H1 (cell line): ENCODE results near the gene PTPRR. TPM values are rescaled to one million over a fixed set of nuclear protein-coding genes. Genes with fewer than 3 reads are reported as not detected.

Experiments used
- CTCF ChIA-PET: fragments of 300-600 bp; sonication (Branson Sonifier 250); formaldehyde crosslinking; loops from one replicate; lab custom pipeline; 2021; ENCODE audit not compliant: partially characterized antibody; lab: Charles Lee
- POLR2A ChIA-PET: fragments of 300-600 bp; sonication (Branson Sonifier 250); formaldehyde crosslinking; loops from one replicate; lab custom pipeline; 2021; ENCODE audit warnings: inconsistent platforms; ENCODE audit not compliant: partially characterized antibody; lab: Charles Lee
- DNase-seq, 2 experiments: peaks; one replicate each; pipeline versions ENCODE4 v3.0.0 to v3.0.0-alpha.2; 2010 to 2022; ENCODE audit warnings: low spot score in 2 of 2, low read depth in 1 of 2, mixed read lengths in 1 of 2
- FAIRE-seq: peaks from 2 replicates; lab custom pipeline; 2011; peaks lifted over from hg19 to GRCh38; lab: Jason Lieb, UNC
- H2AFZ ChIP-seq: 2 replicates; pipeline ENCODE4 v1.8.1; 2012; ENCODE audit warnings: low read length, inconsistent platforms
- H2AK5ac ChIP-seq: 2 replicates; pipeline ENCODE4 v1.6.1; 2013; ENCODE audit warnings: low read depth, low read length
- H2BK120ac ChIP-seq: replicated peaks from 2 replicates; pipeline ENCODE3; 2013; ENCODE audit warnings: low read depth, low read length, inconsistent platforms
- H2BK12ac ChIP-seq: 2 replicates; pipeline ENCODE4 v1.6.1; 2013; ENCODE audit warnings: low read depth, low read length
- H2BK15ac ChIP-seq: 2 replicates; pipeline ENCODE4 v1.6.1; 2013; ENCODE audit warnings: low read length
- H2BK20ac ChIP-seq: 2 replicates; pipeline ENCODE4 v1.6.1; 2013; ENCODE audit warnings: low read length
- H2BK5ac ChIP-seq: 2 replicates; pipeline ENCODE4 v1.6.1; 2013; ENCODE audit warnings: low read depth, low read length
- H3K14ac ChIP-seq: 2 replicates; pipeline ENCODE4 v1.6.1; 2013; ENCODE audit warnings: inconsistent platforms; ENCODE audit not compliant: insufficient read length
- H3K18ac ChIP-seq: 2 replicates; pipeline ENCODE4 v1.6.1; 2013; ENCODE audit warnings: low read length; ENCODE audit errors: extremely low read depth
- H3K23ac ChIP-seq: 2 replicates; pipeline ENCODE4 v1.6.1; 2013; ENCODE audit warnings: inconsistent platforms; ENCODE audit not compliant: insufficient read length
- H3K23me2 ChIP-seq: 2 replicates; pipeline ENCODE4 v1.6.1; 2013; ENCODE audit warnings: low read depth, low read length
- H3K27ac ChIP-seq: 2 replicates; pipeline ENCODE4 v1.6.1; 2011; ENCODE audit warnings: low read depth, low read length, inconsistent platforms
- H3K27me3 ChIP-seq, 4 experiments: replicated peaks in 1 of 4; 1 replicate in 1 of 4; 2 replicates in 3 of 4; pipeline versions ENCODE4 v1.6.1 to v1.8.1; 2011 to 2013; ENCODE audit warnings: low read length in 3 of 4, mild to moderate bottlenecking in 3 of 4, inconsistent platforms in 2 of 4, mixed read lengths in 2 of 4, moderate library complexity in 1 of 4; ENCODE audit not compliant: control insufficient read depth in 3 of 4, insufficient read depth in 3 of 4; ENCODE audit errors: extremely low read depth in 1 of 4
- H3K36me3 ChIP-seq, 4 experiments: 2 replicates each; pipeline versions ENCODE4 v1.6.1 to v1.8.1; 2011 to 2013; ENCODE audit warnings: mild to moderate bottlenecking in 4 of 4, low read length in 3 of 4, moderate library complexity in 2 of 4, control low read depth in 1 of 4, inconsistent platforms in 1 of 4; ENCODE audit not compliant: insufficient read depth in 4 of 4, control insufficient read depth in 2 of 4
- H3K4ac ChIP-seq: replicated peaks from 2 replicates; pipeline ENCODE3; 2013; ENCODE audit warnings: low read length, low read depth, mixed read lengths, inconsistent platforms; ENCODE audit not compliant: insufficient read length
- H3K4me1 ChIP-seq, 4 experiments: replicated peaks in 1 of 4; 1 replicate in 1 of 4; 2 replicates in 3 of 4; pipeline versions ENCODE4 v1.6.1 to v1.8.1; 2011 to 2013; ENCODE audit warnings: low read length in 3 of 4, inconsistent platforms in 2 of 4, mixed read lengths in 1 of 4; ENCODE audit not compliant: insufficient read depth in 4 of 4, control insufficient read depth in 3 of 4
- H3K4me2 ChIP-seq, 2 experiments: 2 replicates each; pipeline versions ENCODE4 v1.6.1 to v1.8.1; 2011 to 2013; ENCODE audit warnings: low read depth in 2 of 2, low read length in 2 of 2, control low read depth in 1 of 2, inconsistent platforms in 1 of 2, mild to moderate bottlenecking in 1 of 2; ENCODE audit not compliant: insufficient read depth in 1 of 2
- H3K4me3 ChIP-seq, 4 experiments: fragments of 200-600, 300-600 bp in 1 of 4; sonication (generic), shearing (Covaris generic), sonication (Bioruptor Twin) in 1 of 4; 2 replicates each; pipeline versions ENCODE4 v1.5.1 to v1.8.1; 2011 to 2016; ENCODE audit warnings: low read length in 4 of 4, low read depth in 3 of 4, control low read depth in 2 of 4, inconsistent platforms in 2 of 4, mild to moderate bottlenecking in 2 of 4, mixed read lengths in 1 of 4, moderate library complexity in 1 of 4; ENCODE audit not compliant: insufficient read depth in 2 of 4; ENCODE audit errors: extremely low read depth in 1 of 4
- H3K56ac ChIP-seq: replicated peaks from 2 replicates; pipeline ENCODE3; 2013; ENCODE audit warnings: low read depth, mild to moderate bottlenecking, mixed read lengths, low read length, inconsistent platforms; ENCODE audit not compliant: insufficient read length
- H3K79me1 ChIP-seq: 2 replicates; pipeline ENCODE4 v1.6.1; 2013; ENCODE audit warnings: low read depth, low read length, control low read depth
- H3K79me2 ChIP-seq, 2 experiments: 2 replicates each; pipeline versions ENCODE4 v1.6.1 to v1.8.1; 2012 to 2013; ENCODE audit warnings: low read length in 2 of 2, mild to moderate bottlenecking in 2 of 2, inconsistent platforms in 1 of 2; ENCODE audit not compliant: insufficient read depth in 2 of 2, control insufficient read depth in 1 of 2
- H3K9ac ChIP-seq, 4 experiments: replicated peaks in 1 of 4; 1 replicate in 1 of 4; 2 replicates in 3 of 4; pipeline versions ENCODE4 v1.6.1 to v1.8.1; 2011 to 2013; ENCODE audit warnings: low read depth in 3 of 4, low read length in 3 of 4, control low read depth in 2 of 4, mild to moderate bottlenecking in 2 of 4, moderate library complexity in 2 of 4, inconsistent platforms in 1 of 4; ENCODE audit errors: extremely low read depth in 1 of 4
- H3K9me3 ChIP-seq, 2 experiments: 2 replicates each; pipeline versions ENCODE4 v1.6.1 to v1.8.1; 2012 to 2013; ENCODE audit warnings: mild to moderate bottlenecking in 2 of 2, moderate library complexity in 2 of 2, control low read depth in 1 of 2, inconsistent platforms in 1 of 2, low read depth in 1 of 2, low read length in 1 of 2, mixed read lengths in 1 of 2; ENCODE audit not compliant: insufficient read depth in 2 of 2
- H4K20me1 ChIP-seq, 2 experiments: replicated peaks in 1 of 2; 2 replicates each; pipeline versions ENCODE3 to v1.8.1; 2011 to 2013; ENCODE audit warnings: inconsistent platforms in 2 of 2, low read length in 2 of 2, mild to moderate bottlenecking in 1 of 2; ENCODE audit not compliant: insufficient read depth in 2 of 2, control insufficient read depth in 1 of 2
- H4K5ac ChIP-seq: 2 replicates; pipeline ENCODE4 v1.6.1; 2013; ENCODE audit warnings: low read length, low read depth, mixed read lengths, inconsistent platforms; ENCODE audit not compliant: insufficient read length
- H4K8ac ChIP-seq: 2 replicates; pipeline ENCODE4 v1.8.0; 2013; ENCODE audit warnings: mild to moderate bottlenecking, moderate library complexity, low read length, inconsistent platforms; ENCODE audit not compliant: insufficient read depth; ENCODE audit errors: extremely low read depth
- H4K91ac ChIP-seq: replicated peaks from 2 replicates; pipeline ENCODE3; 2013; ENCODE audit warnings: low read length, mixed read lengths, inconsistent platforms; ENCODE audit not compliant: insufficient read length
- HDAC6 ChIP-seq: IDR thresholded peaks from one replicate; pipeline ENCODE4 v1.7.1; 2012; ENCODE audit warnings: low read depth, mild to moderate bottlenecking, inconsistent platforms, low read length, moderate library complexity
- JUN ChIP-seq: IDR thresholded peaks from 2 replicates; pipeline ENCODE4 v1.6.1; 2011; ENCODE audit warnings: low read depth, mild to moderate bottlenecking, improper control_type of control experiment, low read length
- NANOG ChIP-seq: IDR thresholded peaks from 2 replicates; pipeline ENCODE4 v1.6.1; 2011; ENCODE audit warnings: low read length, low read depth, mild to moderate bottlenecking, inconsistent platforms; ENCODE audit not compliant: insufficient read depth, poor library complexity, severe bottlenecking
- SIRT6 ChIP-seq: IDR thresholded peaks from one replicate; pipeline ENCODE4 v1.7.1; 2012; ENCODE audit warnings: low read length, inconsistent platforms
- SP2 ChIP-seq: IDR thresholded peaks from 2 replicates; pipeline ENCODE4 v1.6.1; 2012; ENCODE audit warnings: mild to moderate bottlenecking, low read length, inconsistent platforms
- WGBS, 2 experiments: shearing (Covaris generic) in 1 of 2; methylation state at CpG; one replicate each; pipeline versions ENCODE4 v1.1.6 to v1.1.7; 2013 to 2015; ENCODE audit warnings: low lambda C conversion rate in 2 of 2, mixed read lengths in 2 of 2, inconsistent platforms in 1 of 2, low coverage in 1 of 2, missing lambda C conversion rate in 1 of 2; ENCODE audit not compliant: insufficient replicate concordance in 2 of 2, insufficient coverage in 1 of 2, insufficient read length in 1 of 2; ENCODE audit errors: extremely low coverage in 1 of 2, missing lambda C conversion rate in 1 of 2; 5-methylcytosine and 5-hydroxymethylcytosine counted together
- polyA plus RNA-seq, 7 experiments: library from polyadenylated mRNA; depleted of rRNA in 3 of 7; stranded (reverse) in 5 of 7; unstranded in 2 of 7; fragments of >200 nt in 5 of 7; fragments of 200-250 nt in 2 of 7; gene quantifications; 1 replicate in 5 of 7; 2 replicates in 1 of 7; 4 replicates in 1 of 7; pipeline versions ENCODE4 v1.2.1 to v1.2.3, GENCODE V29; 2011 to 2013; ENCODE audit warnings: missing spikeins in 2 of 7, mixed read lengths in 2 of 7
- total RNA-seq: library from RNA; stranded (reverse); fragmentation: NEBNext Ultra II Directional; extraction: Animal tissue kit (Norgen Biotek cat#: 25700); gene quantifications from 2 replicates; pipeline ENCODE4 v1.2.1, GENCODE V29; 2021

The PTPRR gene
- total and polyA plus RNA-seq, 2 of the 8 experiments (the other 6 are each of a cell fraction or from before 2014, with no cell fraction given), result 0.07 to 0.35 TPM

GRCh38 chr12:70639535-70639934 is 281.0 kb downstream of the PTPRR start:
- Histone ChIP-seq H2BK5ac (no peak overlapping the region), H2BK120ac (no peak overlapping the region), H4K91ac (no peak overlapping the region), H3K27ac (no peak overlapping the region), H3K23ac (no peak overlapping the region), H3K4me2 (no peak overlapping the region), H3K79me2 (no peaks in the 10 kb centered on the region), H4K5ac (no peak overlapping the region), H2AFZ (no peak overlapping the region), H3K18ac (no peak overlapping the region), H3K23me2 (no peaks in the 10 kb centered on the region), H3K36me3 (no peaks in the 10 kb centered on the region), H3K9ac (no peak overlapping the region), H2BK15ac (no peak overlapping the region), H3K79me1 (no peaks in the 10 kb centered on the region), H4K20me1 (no peaks in the 10 kb centered on the region), H3K4me1 (no peaks in the 10 kb centered on the region), H3K4ac (no peak overlapping the region), H3K14ac (no peak overlapping the region), H2AK5ac (no peak overlapping the region), H2BK20ac (no peak overlapping the region), H3K4me3 (no peak overlapping the region), H3K56ac (no peak overlapping the region), H2BK12ac (no peak overlapping the region), H4K8ac (no peak overlapping the region), H3K27me3 (no peaks in the 10 kb centered on the region), H3K9me3 (no peaks in the 10 kb centered on the region)
- CTCF ChIA-PET, result interaction anchor here (0.6 to 1.5 kb wide), 3 partner anchors 10 to 993 kb away, joined by 3 to 4 read pairs (median 3); no protein-coding TSS in a partner anchor
- TF ChIP-seq SP2 (no peak), NANOG (no peak), JUN (no peak), SIRT6 (no peak), HDAC6 (no peak)
- FAIRE-seq (no peak), DNase-seq (no peak)
- POLR2A ChIA-PET, result no interaction called here
- WGBS, 2 experiments, result 97% methylated on average over 2 of the region's 2 CpGs; no CpG with 5 or more reads in 1 of the 2 experiments
